ENCODE data around the gene QARS1. TPM values are rescaled to one million over a fixed set of nuclear protein-coding genes. Genes with fewer than 3 reads are reported as not detected.

The QARS1 gene
- total and polyA plus RNA-seq, 10 of the 15 experiments (the other 5 are each of a cell fraction or from before 2014, with no cell fraction given): 168 to 476 (median 318) TPM

GRCh38 chr3:49093853-49094767, 10.4 kb downstream of the QARS1 start, which contains the start of gene QRICH1 (continued):
- TF ChIP-seq ZBTB33 (IDR thresholded peaks at IDR 0.05): peak; percentile 86; the same call in 1 of the 2 replicates
- no peak; the same call in none of the 2 replicates for TF ChIP-seq ZBED1 (IDR thresholded peaks at IDR 0.05; ENCODE audit: borderline replicate concordance)
- no peak for TF ChIP-seq TCF7 (IDR thresholded peaks at IDR 0.05; ENCODE audit: borderline replicate concordance)
- no peak for TF ChIP-seq MTA3 (IDR thresholded peaks at IDR 0.05; ENCODE audit: borderline replicate concordance, low read length)
- no peak for TF ChIP-seq NFIC (IDR thresholded peaks at IDR 0.05; ENCODE audit: low read depth, low read length)
- TF ChIP-seq ATF3 (IDR thresholded peaks at IDR 0.05; ENCODE audit: borderline replicate concordance, extremely low read depth, low read depth, low read length): no peak
- no peak for TF ChIP-seq NFYA (IDR thresholded peaks at IDR 0.05; ENCODE audit: borderline replicate concordance, low read depth, low read length)
- TF ChIP-seq RCOR1 (conservative IDR thresholded peaks at IDR 0.05; ENCODE audit: low read depth, low read length): peak; percentile 100
- no peak for TF ChIP-seq ZNF274 (IDR thresholded peaks at IDR 0.05; ENCODE audit: insufficient read depth, insufficient read length)
- TF ChIP-seq TCF3 (IDR thresholded peaks at IDR 0.05; ENCODE audit: borderline replicate concordance, insufficient read depth, low read depth, low read length): no peak; the same call in 1 of the 2 replicates
- no peak for TF ChIP-seq NR2C2 (IDR thresholded peaks at IDR 0.05; ENCODE audit: borderline replicate concordance, control insufficient read depth, insufficient read length, low read depth)
- no peak for TF ChIP-seq SMAD1 (IDR thresholded peaks at IDR 0.05; ENCODE audit: low read depth, partially characterized antibody)
- peak; percentile 91 for TF ChIP-seq FOXK2 (IDR thresholded peaks at IDR 0.05)
- peak; percentile 75 to 98 for TF ChIP-seq EGR1 (IDR thresholded peaks at IDR 0.05; ENCODE audit: borderline replicate concordance in 1 of 2, low read depth in 2 of 2, low read length in 2 of 2)
- TF ChIP-seq CREB1 (IDR thresholded peaks at IDR 0.05; ENCODE audit: low read depth): no peak
- TF ChIP-seq IKZF2 (IDR thresholded peaks at IDR 0.05): 0 out of 4 replicates have a peak, but pooled peaks of 1 of the 2 experiments have one; percentile 17
- TF ChIP-seq YBX1 (IDR thresholded peaks at IDR 0.05): no peak
- TF ChIP-seq PRDM15 (CRISPR knock-in tag; IDR thresholded peaks at IDR 0.05): no peak
- no peak; the same call in 1 of the 2 replicates for TF ChIP-seq REST (IDR thresholded peaks at IDR 0.05; ENCODE audit: low read depth, low read length)
